VCaP (cell line): Measurements from ENCODE around the gene PIEZO1.
A peak's percentile ranks its signal among the peaks of the same experiment; 100 is the strongest.

Experiments
- H3K27ac ChIP-seq: fragments of 450-650 bp; 2 replicates; pipeline ENCODE4 v1.5.1; 2017
- TF ChIP-seq, protein P1 (sequence below): fragments of 450-650 bp; conservative IDR thresholded peaks from 2 replicates; pipeline ENCODE4 v1.5.1; 2017; ENCODE audit warnings: mild to moderate bottlenecking, moderate library complexity

The PIEZO1 gene

DNA sequence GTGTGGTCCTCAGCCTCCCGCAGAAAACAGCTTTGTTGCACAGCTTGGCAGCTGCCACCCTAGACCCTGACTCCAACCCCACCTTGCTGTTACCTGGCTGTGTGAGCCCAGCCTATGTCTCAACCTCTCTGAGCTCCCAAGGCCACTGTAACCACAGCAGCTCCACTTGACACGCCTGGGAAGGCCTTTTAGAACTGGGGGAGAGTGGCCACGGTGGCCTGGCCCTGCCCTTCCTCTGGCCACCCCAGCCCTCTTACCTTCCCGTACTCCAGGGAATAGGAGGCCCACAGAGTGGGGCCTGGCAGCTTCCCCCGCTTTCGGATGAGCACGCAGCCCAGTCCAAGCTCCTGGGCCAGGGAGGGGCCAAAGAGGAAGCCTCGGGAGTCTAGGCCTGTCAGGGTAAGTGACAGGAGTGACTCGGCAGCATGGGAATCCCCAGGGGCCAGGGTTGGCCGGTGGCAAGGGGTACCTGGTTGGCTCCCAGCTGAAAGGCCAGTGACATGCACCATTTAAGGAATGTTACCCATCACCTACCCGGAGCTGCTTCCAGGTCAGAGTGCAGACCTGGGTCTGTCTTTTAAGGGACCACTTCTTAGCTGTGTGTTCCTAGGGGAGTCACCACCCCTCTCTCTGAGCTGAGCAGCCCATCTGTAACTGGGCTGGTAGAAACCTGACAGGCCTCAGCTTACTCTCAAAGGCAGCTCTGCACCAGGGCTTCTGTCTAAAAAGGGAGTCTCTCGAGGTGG, 25.3 kb upstream of the PIEZO1 start:
- TF ChIP-seq, protein P1, sequence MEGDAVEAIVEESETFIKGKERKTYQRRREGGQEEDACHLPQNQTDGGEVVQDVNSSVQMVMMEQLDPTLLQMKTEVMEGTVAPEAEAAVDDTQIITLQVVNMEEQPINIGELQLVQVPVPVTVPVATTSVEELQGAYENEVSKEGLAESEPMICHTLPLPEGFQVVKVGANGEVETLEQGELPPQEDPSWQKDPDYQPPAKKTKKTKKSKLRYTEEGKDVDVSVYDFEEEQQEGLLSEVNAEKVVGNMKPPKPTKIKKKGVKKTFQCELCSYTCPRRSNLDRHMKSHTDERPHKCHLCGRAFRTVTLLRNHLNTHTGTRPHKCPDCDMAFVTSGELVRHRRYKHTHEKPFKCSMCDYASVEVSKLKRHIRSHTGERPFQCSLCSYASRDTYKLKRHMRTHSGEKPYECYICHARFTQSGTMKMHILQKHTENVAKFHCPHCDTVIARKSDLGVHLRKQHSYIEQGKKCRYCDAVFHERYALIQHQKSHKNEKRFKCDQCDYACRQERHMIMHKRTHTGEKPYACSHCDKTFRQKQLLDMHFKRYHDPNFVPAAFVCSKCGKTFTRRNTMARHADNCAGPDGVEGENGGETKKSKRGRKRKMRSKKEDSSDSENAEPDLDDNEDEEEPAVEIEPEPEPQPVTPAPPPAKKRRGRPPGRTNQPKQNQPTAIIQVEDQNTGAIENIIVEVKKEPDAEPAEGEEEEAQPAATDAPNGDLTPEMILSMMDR, result no peak
- peak overlapping the region; percentile 68 for H3K27ac ChIP-seq

DNA sequence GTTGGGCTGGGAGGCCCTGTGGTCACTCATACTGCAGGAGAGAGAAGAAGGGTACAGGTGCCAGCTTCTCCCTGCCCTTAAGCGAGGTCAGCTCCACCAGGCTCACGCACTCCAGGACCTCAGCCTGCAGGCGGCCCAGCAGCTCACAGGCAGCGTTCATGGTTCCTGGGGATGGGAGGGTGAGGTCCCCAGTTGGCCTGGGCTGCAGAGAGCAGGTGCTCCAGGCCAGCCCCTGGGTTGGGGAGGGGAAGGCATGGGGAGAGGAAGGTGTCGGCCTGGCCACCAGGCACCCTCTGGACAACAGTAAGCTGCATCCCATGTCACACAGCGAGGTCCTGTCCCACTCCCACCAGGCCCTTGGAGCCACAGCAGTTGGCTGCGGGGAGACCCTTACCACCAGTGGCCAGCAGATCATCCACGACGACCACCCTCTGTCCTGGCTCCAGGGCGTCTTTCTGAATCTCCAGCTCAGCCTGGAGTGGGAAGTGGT, 24.7 kb upstream of the PIEZO1 start:
- TF ChIP-seq, protein P1, result no peak
- no peak overlapping the region for H3K27ac ChIP-seq

GRCh38 chr16:88809068-88809675, 24.2 kb upstream of the PIEZO1 start:
- H3K27ac ChIP-seq, result no peak overlapping the region

DNA sequence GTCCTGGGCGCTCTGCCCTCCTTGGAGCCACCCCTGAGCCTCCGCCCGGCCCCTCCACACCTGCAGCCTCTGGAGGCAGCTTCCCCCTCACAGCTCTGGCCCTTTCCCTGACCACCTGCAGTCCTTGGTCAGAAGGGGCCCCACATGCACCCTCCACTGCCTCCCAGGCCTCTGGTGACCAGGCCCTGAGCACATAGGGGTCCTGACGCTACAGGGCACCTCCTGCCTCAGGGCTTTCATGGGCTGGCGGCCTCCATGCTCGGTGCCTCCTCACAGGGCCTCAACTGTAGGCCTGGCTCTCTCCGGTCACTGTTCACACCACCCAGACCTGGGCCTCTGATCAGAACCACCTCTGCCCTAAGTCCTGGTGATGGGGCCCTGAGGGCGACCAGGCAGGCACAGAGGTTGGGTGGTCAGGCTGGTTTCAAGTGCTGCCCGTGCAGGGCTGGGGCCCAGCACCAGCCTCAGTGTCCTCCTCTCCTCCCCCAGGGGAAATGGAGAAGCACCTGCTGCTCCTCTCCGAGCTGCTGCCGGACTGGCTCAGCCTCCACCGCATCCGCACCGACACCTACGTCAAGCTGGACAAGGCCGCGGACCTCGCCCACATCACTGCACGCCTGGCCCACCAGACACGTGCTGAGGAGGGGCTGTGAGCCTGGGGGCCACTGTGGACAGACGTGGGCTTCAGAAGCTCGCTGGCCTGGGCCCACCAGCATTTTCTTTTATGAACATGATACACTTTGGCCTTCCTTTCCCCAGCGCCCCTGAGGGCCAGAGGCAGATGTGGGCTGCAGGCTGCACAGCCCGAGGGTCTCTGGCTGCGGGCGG, 22.8 kb upstream of the PIEZO1 start:
- TF ChIP-seq, protein P1, result no peak
- no peak overlapping the region for H3K27ac ChIP-seq

More at GRCh38 chr16:88809068-88809675, 24.2 kb upstream of the PIEZO1 start:
- TF ChIP-seq, protein P1, result no peak

DNA sequence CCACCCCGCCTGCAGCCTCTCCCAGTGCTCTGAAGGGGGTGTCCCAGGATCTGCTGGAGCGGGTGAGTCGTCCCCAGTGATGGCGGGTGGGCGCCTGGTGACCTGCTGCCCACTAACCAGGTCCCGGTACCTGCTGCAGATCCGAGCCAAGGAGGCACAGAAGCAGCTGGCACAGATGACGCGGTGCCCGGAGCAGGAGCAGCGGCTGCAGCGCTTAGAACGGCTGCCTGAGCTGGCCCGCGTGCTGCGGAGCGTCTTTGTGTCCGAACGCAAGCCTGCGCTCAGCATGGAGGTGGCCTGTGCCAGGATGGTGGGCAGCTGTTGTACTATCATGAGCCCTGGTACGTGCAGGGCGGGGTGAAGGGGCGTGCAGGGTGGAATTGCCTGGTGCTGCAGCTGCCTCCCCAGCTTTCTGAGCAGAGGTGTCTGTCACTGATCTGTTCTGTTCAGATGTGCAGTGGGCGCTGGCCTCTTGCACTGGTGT, 22.2 kb upstream of the PIEZO1 start:
- no peak overlapping the region for H3K27ac ChIP-seq
- TF ChIP-seq, protein P1, result no peak

DNA sequence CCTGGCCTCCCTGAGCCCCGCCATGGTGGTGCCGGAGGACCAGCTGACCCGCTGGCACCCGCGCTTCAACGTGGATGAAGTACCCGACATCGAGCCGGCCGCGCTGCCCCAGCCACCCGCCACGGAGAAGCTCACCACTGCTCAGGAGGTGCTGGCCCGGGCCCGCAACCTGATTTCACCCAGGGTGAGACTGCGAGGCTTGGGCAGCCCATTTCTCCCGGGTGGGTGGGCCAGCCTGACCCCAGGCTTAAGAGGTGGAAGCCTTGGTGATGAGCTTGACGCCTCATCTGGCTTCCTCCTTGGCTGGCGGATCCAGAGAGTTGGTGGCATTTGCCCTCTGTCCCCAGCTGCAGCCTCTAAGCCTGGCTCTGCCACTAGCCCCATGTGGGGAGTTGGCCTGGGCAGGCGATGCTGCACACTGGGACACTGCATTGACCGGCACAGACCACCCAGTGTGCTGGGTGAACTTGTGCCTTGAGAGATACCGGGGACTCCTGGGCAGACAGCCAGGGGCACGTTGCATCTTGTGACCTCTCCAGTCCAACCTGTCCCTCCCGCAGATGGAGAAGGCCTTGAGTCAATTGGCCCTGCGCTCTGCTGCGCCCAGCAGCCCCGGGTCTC, 21.6 kb upstream of the PIEZO1 start:
- TF ChIP-seq, protein P1, result no peak
- no peak overlapping the region for H3K27ac ChIP-seq
